GM12865 (cell line): ENCODE results near the gene RGS19.
"Not testable (repeated sequence)": the region's sequence is repeated elsewhere in the genome, so short reads cannot be mapped to it uniquely, and the experiment has no call there.

Source experiments
- DNase-seq: peaks from one replicate; pipeline ENCODE4 v3.0.0; 2010; ENCODE audit warnings: low read depth
- H3K4me3 ChIP-seq: 2 replicates; pipeline ENCODE4 v1.5.1; 2011; ENCODE audit warnings: mild to moderate bottlenecking, low read depth, low read length, control low read depth
- TF ChIP-seq, protein P1 (sequence below): IDR thresholded peaks from 2 replicates; pipeline ENCODE4 v1.5.1; 2011; ENCODE audit warnings: low read length, control low read depth, low read depth, inconsistent platforms; ENCODE audit not compliant: insufficient read depth; ENCODE audit errors: missing control alignments

Gene RGS19, protein sequence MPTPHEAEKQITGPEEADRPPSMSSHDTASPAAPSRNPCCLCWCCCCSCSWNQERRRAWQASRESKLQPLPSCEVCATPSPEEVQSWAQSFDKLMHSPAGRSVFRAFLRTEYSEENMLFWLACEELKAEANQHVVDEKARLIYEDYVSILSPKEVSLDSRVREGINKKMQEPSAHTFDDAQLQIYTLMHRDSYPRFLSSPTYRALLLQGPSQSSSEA

DNA sequence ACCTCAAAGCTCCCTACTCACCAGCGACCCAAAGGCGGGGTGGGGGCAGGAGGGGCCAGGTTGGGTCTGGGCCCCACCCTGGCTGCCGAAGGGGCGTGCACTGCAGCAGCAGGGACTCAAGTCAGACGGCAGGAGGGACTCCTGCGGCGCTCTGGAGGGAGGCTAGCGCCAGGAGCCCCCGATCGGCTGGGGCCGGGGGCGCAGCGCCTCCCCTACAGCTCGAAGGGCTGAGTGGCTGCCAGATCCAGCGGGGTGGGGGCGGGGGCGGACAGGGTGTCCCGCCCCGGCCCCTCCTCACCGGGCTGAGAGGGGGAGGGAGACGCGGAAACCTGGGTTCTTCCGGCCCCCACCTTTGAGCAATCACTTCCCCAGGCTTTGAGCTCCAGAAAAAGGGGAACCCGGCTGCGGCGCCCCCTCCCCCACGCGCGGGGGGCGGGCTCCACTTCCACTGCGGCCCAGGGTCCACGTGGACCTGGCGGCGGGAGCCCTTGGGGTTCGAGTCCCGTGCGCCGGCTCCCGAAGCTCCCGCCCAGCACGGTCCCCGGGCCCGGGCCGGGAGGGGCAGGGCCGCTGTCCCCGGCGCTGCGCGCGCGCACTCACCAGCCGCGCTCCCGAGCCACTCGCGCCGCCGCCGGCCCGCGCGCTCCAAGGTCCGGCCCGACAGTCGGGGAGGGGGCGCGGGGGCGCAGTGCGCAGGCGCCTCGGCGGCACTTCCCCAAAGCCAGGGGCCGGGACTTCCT is at the start of gene RGS19:
Gene RGS19 (minus strand): TSS at position 246 of the 740 bp plus-strand sequence. CDS start 2,632 bp downstream, outside the sequence.
- DNase-seq: peak; percentile 90
- TF ChIP-seq, protein P1, sequence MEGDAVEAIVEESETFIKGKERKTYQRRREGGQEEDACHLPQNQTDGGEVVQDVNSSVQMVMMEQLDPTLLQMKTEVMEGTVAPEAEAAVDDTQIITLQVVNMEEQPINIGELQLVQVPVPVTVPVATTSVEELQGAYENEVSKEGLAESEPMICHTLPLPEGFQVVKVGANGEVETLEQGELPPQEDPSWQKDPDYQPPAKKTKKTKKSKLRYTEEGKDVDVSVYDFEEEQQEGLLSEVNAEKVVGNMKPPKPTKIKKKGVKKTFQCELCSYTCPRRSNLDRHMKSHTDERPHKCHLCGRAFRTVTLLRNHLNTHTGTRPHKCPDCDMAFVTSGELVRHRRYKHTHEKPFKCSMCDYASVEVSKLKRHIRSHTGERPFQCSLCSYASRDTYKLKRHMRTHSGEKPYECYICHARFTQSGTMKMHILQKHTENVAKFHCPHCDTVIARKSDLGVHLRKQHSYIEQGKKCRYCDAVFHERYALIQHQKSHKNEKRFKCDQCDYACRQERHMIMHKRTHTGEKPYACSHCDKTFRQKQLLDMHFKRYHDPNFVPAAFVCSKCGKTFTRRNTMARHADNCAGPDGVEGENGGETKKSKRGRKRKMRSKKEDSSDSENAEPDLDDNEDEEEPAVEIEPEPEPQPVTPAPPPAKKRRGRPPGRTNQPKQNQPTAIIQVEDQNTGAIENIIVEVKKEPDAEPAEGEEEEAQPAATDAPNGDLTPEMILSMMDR: no peak
- H3K4me3 ChIP-seq: peak within 1 kb of the TSS; percentile 60

DNA sequence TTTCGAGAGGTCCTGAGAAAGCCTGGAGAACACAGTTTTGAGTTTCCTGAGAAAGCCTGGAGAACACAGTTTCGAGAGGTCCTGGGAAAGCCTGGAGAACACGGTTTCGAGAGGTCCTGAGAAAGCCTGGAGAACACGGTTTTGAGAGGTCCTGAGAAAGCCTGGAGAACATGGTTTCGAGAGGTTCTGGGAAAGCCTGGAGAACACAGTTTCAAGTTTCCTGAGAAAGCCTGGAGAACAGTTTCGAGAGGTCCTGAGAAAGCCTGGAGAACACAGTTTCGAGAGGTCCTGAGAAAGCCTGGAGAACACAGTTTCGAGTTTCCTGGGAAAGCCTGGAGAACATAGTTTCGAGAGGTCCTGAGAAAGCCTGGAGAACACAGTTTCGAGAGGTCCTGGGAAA is 44.2 kb upstream of the RGS19 start:
- H3K4me3 ChIP-seq, DNase-seq: not testable (repeated sequence)

DNA sequence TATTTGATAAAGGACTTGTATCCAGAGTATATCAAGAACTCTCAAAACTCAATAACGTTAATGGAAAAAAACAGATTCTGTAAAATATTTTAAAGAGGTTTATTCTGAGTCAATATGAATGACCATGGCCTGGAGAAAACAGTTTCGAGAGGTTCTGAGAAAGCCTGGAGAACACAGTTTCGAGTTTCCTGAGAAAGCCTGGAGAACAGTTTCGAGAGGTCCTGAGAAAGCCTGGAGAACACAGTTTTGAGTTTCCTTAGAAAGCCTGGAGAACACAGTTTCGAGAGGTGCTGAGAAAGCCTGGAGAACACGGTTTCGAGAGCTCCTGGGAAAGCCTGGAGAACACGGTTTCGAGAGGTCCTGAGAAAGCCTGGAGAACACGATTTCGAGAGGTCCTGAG is 43.6 kb upstream of the RGS19 start:
- H3K4me3 ChIP-seq, DNase-seq: not testable (repeated sequence)

DNA sequence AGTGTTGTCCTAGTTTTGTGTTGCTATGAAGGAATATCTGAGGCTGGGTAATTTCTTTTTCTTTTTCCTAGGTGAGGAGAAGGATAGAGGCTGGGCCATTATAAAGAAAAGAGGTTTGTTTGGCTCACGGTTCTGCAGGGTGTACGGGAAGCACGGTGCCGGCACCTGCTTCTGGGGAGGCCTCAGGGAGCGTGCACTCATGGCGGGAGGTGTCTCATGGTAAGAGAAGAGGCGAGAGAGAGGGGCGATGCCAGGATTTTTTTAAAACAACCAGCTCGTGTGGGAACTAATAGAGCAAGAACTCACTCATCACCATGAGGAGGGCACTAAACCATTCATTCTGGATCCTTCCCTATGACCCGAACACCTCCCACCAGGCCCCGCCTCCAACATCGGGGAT is 42.3 kb upstream of the RGS19 start:
- TF ChIP-seq, protein P1: no peak
- no peak overlapping the region for H3K4me3 ChIP-seq
- DNase-seq: no peak

DNA sequence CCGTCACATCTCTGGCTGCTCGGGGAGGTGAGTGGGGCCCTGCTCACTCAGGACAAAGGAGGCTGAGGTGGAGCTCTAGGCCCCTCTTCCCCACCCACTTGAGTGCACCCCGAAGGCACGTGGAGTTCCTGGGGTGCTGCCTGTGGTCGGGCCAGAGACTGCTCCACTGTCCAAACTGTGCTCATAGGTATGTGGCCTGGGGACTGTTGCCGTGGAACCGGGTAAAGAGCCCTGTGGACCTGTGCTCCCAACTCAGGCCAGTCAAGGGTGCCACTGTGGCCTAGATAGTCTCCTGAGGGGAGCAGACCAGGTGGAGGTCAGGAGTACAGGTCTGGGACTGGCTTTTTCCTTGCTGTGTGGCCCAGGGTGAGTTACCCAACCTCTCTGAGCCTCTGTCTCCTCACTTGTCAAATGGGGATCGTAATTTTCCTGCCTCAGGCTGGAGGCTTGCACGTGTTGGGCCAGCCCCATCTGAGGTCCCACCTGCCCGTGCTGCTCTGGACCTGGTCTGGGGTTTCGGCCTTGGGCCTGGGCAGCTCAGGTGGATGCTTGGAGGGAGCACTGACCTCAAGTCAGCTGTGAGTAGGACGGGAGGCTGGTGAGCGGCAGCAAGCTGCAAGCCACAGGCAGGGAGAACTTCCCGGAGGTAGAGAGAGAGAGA is 40.5 kb upstream of the RGS19 start:
- TF ChIP-seq, protein P1: no peak
- H3K4me3 ChIP-seq: peak overlapping the region; percentile 32; the same call in 1 of the 2 replicates
- DNase-seq: no peak

DNA sequence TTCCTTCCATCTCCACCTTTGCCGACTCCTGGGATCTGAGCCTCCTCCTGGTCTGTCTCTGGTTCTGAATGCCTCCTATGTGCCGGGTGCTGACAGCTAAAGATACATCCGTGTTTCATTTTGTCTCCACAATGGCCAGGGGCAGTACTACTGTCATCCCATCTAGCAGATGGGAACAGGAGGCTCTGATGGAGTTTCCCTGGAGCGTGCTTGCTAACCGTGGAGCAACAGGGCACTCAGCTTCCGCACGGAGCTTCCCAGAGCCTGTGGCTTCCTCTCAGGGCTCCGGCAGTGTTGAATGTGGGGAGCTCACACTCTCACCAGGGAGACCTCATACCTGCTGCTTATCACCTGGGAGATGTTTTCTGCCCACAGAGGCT is 40.0 kb upstream of the RGS19 start:
- no peak overlapping the region for H3K4me3 ChIP-seq
- TF ChIP-seq, protein P1: no peak
- DNase-seq: no peak

DNA sequence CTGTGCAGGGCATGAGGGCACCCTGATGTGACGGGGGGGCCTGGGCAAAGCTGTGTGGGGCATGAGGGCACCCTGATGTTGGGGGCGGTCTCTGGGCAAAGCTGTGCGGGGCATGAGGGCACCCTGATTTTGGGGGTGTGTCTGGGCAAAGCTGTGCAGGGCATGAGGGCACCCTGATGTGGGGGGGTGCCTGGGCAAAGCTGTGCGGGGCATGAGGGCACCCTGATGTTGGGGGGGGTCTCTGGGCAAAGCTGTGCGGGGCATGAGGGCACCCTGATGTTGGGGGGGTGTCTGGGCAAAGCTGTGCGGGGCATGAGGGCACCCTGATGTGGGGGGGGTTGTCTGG is 38.1 kb upstream of the RGS19 start:
- not testable (repeated sequence) for H3K4me3 ChIP-seq

DNA sequence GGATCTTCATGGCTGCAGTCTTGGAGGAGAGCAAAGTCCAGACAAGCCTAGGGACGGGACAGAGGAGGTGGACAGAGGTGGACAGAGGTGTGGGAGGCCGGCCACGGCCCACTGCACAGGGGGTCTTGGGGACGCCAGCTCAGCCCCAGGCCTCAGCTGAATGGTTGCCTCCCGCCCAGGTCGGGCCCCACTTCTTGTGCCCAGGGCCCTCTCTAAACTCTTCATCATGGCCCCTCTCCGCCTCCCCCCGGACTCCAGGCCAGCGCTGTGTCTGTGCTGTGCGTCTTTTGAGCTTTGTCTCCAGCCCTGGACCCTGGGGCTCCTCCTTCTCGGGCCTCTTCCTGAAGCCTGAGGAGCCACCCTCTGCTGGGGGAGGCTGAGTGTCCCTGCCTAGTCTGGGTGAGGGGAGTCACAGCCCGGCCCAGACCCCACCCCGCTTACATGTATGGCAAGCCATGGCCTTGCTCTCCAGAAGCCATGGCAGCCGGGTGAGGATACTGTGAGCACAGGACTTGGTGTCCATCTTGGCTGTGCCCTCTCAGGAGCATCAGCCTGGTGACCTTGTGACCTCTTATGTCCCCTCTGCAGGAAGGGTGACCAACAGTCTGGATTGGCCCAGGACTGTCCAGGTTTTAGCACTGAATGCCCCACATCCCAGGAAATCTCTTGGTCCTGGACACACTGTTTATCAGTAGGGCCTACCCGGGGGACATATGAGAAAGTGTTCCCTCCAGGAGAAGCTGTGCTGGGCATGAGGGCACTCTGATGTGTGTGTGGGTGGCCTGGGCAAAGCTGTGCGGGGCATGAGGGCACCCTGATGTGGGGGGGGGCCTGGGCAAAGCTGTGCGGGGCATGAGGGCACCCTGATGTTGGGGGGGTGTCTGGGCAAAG is 37.5 kb upstream of the RGS19 start:
- TF ChIP-seq, protein P1: no peak
- H3K4me3 ChIP-seq: no peak overlapping the region
- DNase-seq: no peak

More for the DNA sequence above, 38.1 kb upstream of the RGS19 start:
- not testable (repeated sequence) for DNase-seq
